NCI-H2227 (cell line): ENCODE results near the gene ADD2.
"Not testable (repeated sequence)": the region's sequence is repeated elsewhere in the genome, so short reads cannot be mapped to it uniquely, and the experiment has no call there.

ENCODE experiments used
- DNase-seq: peaks from one replicate; lab custom pipeline; 2025; ENCODE audit not compliant: unreplicated experiment; lab: John Stamatoyannopoulos, UW

The ADD2 gene

DNA sequence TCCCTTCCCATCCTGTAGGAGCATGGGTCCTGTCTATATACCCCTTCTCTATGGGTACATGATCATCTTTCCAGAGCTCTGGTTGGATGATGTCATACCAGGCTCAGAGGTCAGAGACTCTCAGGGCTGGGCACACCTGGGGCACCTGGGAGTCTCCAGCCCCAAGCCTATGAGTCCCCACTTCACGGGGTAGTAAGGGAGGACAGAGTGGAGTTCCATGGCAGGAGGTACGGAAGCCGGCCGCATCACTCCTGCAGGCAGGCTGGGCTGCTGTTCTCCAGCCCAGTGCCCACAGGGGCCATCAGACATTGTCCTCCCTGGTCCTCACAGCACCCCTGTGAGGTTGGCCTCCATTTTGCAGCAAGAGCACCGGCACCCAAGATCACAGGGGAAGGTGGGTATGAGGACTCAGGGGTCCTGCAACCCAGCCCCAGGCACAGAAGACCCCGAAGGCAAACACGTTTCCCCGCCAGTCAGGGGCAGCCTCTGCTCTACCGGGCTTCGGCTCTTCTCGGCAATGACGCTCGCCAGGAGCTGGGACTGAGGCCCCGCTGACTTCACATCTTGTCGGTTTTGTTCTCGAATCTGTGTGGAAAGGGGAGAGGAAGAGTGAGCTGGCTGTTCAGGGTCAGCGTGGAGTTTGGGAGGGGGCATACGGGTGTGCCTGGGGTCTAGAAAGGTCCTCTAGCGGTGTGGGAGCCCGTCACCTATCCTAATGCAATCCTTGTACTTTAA is 91.5 kb downstream of the ADD2 start:
- DNase-seq: no peak

DNA sequence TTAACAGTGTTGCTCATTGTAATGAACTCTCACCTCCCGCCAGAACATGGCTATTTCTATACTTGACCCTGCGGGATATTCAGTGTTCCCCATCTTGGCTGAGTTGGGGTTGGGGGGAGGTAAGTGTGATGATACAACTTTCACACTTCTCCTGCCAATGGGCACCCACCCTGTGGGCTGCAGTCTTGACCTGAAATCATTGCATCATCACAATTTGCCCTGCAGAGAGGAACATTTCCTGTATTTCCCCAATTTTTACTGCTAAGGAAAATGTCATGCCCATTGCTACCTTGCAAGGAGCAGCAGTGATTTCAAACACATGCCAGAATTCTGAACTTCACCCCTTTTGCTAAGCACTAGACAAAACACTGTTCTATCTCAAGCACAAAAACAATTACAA is 92.1 kb downstream of the ADD2 start:
- DNase-seq: no peak

- no peak for DNase-seq
Measured at GRCh38 chr2:70674636-70675430, 93.2 kb downstream of the ADD2 start.

GRCh38 chr2:70673041-70673647 is 94.9 kb downstream of the ADD2 start:
- DNase-seq: no peak

GRCh38 chr2:70671092-70671675 is 96.8 kb downstream of the ADD2 start:
- no peak for DNase-seq

DNA sequence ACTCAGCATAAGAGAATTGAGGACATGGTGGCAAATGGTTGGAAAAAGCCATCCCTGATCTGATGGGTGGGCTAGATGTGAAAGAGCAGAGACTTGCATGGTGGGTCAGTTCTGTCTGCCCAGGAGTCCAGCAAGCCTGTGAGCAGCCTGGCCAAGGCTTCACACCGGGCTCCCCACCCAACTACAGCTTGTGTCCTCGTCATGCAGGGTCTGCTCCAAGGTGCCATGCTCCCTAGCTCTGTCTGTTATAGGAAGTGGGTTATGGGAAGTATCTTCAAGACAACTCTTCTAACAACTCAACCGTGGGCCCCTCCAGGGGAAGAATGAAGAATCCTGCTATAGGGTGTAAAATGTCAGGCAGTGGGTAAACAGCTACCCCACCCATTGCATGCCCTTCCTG is 97.4 kb downstream of the ADD2 start:
- DNase-seq: no peak

DNA sequence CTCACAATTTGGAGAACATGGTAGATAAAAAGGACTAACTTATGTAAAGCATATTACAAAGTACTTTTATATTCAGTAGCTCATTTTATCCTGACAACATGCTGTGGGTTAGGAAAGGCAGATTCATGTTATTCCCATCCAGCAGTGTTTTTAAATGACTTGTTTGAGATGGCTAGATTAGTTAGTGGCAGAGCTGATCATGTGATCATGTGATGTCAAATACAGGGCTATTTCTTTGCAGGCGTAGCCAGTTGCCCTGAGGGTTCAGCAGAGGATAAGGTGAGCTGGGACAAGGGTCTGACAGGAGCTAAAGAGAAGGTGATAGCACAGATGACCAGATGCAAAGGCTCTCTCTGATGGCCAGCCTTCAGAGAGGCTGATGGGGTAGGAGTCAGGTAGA is 97.8 kb downstream of the ADD2 start:
- no peak for DNase-seq

DNA sequence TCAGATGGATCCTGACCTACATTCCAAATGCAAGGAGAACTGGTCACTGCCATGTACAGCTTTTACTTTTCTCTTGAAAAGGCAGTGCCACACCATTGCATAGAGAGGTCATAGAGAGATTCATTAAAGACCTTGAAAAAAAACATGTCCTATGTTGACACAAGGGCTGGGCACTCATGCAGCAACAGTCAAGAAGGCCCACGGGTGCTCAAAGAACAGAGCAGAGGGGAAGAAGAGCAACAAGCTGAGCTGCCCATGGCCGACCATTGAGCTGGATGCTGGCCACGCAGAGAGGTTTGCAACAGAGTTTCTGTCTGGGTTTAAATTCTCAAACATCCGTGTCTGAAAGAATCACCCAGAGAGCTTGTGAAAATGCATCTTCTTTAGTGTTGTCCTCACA is 99.1 kb downstream of the ADD2 start:
- DNase-seq: no peak

- no peak for DNase-seq
Measured at GRCh38 chr2:70668432-70668831, 99.6 kb downstream of the ADD2 start.

DNA sequence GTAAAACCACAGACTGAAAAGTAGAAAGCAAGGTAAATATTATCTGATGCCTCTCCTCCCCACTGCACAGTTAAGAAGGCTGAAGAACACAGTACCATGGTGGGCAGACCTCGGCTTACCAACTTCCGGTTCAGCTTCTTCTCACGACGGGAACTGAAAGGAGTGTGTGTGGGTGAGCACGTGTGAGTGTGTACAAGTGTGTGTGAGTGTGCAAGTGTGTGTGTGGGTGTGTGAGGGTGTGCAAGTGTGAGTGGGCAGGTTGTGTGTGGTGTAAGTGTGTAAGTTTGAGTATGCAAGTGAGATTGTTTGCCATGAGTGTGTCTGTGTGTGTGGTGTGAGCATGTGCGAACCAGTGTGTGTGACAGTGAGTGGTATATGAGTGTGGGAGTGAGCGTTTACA is 103.5 kb downstream of the ADD2 start:
- DNase-seq: no peak

GRCh38 chr2:70663411-70663810 is 104.6 kb downstream of the ADD2 start:
- DNase-seq: no peak

GRCh38 chr2:70659551-70659950 is 108.4 kb downstream of the ADD2 start:
- DNase-seq: no peak

GRCh38 chr2:70658476-70658875 is 109.5 kb downstream of the ADD2 start:
- no peak for DNase-seq

DNA sequence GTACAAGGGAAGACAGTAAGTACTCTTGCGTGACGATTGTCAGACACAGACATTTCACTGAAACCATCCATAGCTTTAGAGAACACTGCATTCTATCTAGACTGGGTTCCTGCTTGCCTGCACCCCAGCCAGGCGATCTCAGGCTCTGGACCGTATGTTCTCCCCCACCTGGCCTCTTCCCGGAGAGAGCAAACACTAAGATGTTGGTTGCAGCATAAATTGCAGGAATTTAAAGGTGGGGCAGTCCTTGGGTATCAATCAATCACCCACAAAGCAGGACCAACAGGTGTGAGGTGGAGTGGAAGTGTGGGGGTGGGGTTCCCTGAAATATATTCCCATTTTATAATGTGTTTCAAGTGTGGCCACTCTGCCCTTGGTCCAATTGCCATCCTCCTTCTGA is 110.8 kb downstream of the ADD2 start:
- no peak for DNase-seq

GRCh38 chr2:70656421-70657010 is 111.5 kb downstream of the ADD2 start:
- DNase-seq: no peak

GRCh38 chr2:70655786-70656185 is 112.2 kb downstream of the ADD2 start:
- no peak for DNase-seq

DNA sequence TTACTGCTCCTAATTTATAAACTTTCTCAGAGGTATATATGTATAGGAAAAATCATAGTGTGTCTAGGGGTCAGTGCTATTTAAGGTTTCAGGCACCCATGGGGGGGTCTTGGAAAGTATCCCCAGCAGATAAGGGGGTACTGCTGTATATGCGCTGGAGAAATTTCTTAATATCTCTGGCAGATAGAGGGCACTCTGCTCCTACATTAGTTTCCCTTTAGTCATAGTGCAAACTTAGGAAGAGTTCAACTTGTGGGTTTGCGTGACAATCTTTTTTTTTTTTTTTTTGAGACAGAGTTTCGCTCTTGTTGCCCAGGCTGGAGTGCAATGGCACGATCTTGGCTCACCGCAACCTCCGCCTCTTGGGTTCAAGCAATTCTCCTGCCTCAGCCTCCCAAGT is 112.8 kb downstream of the ADD2 start:
- not testable (repeated sequence) for DNase-seq

GRCh38 chr2:70651727-70652126 is 116.3 kb downstream of the ADD2 start:
- DNase-seq: no peak

DNA sequence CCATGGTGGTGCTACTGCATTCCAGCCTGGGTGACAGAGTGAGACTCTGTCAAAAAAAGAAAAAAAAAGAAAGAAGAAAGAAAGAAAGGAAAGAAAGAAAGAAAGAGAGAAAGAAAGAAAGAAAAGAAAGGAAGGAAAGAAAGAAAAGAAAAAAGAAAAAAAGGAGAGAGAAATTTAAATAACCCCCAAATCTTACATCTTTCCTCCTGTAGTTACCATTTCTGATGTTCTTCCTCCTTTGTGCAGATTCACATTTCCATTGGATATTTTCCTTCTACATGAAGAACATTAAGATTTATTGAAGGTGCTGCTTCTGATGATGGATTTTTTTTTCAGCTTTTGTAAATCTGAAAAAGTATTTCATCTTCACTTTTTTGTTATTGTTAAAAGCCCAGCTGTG is 117.0 kb downstream of the ADD2 start:
- no peak for DNase-seq

DNA sequence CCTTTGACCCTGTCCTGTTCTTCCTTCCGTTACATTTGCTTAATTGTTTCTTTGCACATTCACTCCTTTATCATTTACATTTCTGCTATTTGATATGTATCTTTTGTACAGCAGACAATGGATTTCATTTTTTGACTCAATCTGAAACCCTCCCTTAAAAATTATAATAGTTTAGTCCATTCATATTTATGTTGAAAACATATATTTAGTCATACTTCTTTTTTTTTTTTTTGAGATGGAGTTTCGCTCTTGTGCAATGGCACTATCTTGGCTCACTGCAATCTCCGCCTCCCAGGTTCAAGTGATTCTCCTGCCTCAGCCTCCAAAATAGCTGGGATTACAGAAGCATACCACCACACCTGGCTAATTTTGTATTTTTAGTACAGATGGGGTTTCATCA is 119.0 kb downstream of the ADD2 start:
- DNase-seq: no peak

GRCh38 chr2:70647873-70648481 is 120.0 kb downstream of the ADD2 start:
- DNase-seq: peak; percentile 86
